WTC11 (cell line): ENCODE measurements around the gene CSF2. TPM values are rescaled to one million over a fixed set of nuclear protein-coding genes. Genes with fewer than 3 reads are reported as not detected.

Experiments used
- ATAC-seq: fragments of 200-7000 bp; cut with Tn5 transposase; 2 replicates; pipeline ENCODE4 v1.10.0; 2021; ENCODE audit warnings: mild to moderate bottlenecking, moderate library complexity
- CTCF ChIA-PET: fragments of 300-600 bp; sonication (Branson Sonifier 250); formaldehyde crosslinking; loops from one replicate; lab custom pipeline; 2021; ENCODE audit warnings: antibody characterized with exemption; lab: Charles Lee
- POLR2A ChIA-PET: fragments of 350-600 bp; sonication (Branson Sonifier 250); formaldehyde crosslinking; loops from one replicate; lab custom pipeline; 2021; ENCODE audit warnings: antibody characterized with exemption; lab: Charles Lee
- DNase-seq: peaks from one replicate; pipeline ENCODE4 v3.0.0; 2021; ENCODE audit warnings: low spot score
- H3K27ac Mint-ChIP-seq: 2 replicates; pipeline ENCODE4 v1.8.0; 2021; ENCODE audit warnings: mixed read lengths
- H3K27me3 Mint-ChIP-seq: 2 replicates; pipeline ENCODE4 v1.8.0; 2021; ENCODE audit warnings: low read depth, mild to moderate bottlenecking, moderate library complexity, mixed read lengths
- H3K36me3 Mint-ChIP-seq: 2 replicates; pipeline ENCODE4 v1.8.0; 2021; ENCODE audit warnings: mixed read lengths
- H3K4me1 Mint-ChIP-seq: 2 replicates; pipeline ENCODE4 v1.8.0; 2022; ENCODE audit warnings: mixed read lengths
- H3K4me3 Mint-ChIP-seq: 2 replicates; pipeline ENCODE4 v1.8.0; 2021; ENCODE audit warnings: mild to moderate bottlenecking, moderate library complexity, mixed read lengths
- H3K9me3 Mint-ChIP-seq: 2 replicates; pipeline ENCODE4 v1.8.0; 2021; ENCODE audit warnings: mixed read lengths
- ESRRA ChIP-seq: sonication (generic); formaldehyde crosslinking; IDR thresholded peaks from 2 replicates; pipeline ENCODE4 v1.8.1; 2022; ENCODE audit warnings: mild to moderate bottlenecking, missing genetic modification reagents, borderline replicate concordance
- KAT7 ChIP-seq: sonication (generic); formaldehyde crosslinking; IDR thresholded peaks from 2 replicates; pipeline ENCODE4 v1.8.1; 2023; ENCODE audit warnings: missing genetic modification reagents, mild to moderate bottlenecking, borderline replicate concordance
- MXD4 ChIP-seq: fragments of 250-450 bp; sonication (Bioruptor Pico); IDR thresholded peaks from 2 replicates; pipeline ENCODE4 v1.8.0; 2021; ENCODE audit warnings: mild to moderate bottlenecking, moderate library complexity, borderline replicate concordance
- MYBL2 ChIP-seq: sonication (generic); formaldehyde crosslinking; IDR thresholded peaks from 2 replicates; pipeline ENCODE4 v1.8.1; 2023; ENCODE audit warnings: mild to moderate bottlenecking, moderate library complexity, missing genetic modification reagents
- OVOL2 ChIP-seq: fragments of 250-450 bp; sonication (Bioruptor Pico); IDR thresholded peaks from 2 replicates; pipeline ENCODE4 v1.9.0; 2021; ENCODE audit warnings: mild to moderate bottlenecking, borderline replicate concordance
- TP53 ChIP-seq: sonication (generic); formaldehyde crosslinking; IDR thresholded peaks from 2 replicates; pipeline ENCODE4 v1.8.1; 2023; ENCODE audit warnings: mild to moderate bottlenecking, missing genetic modification reagents
- ZNF423 ChIP-seq: fragments of 250-450 bp; sonication (Bioruptor Pico); IDR thresholded peaks from 2 replicates; pipeline ENCODE4 v2.1.2; 2022; ENCODE audit warnings: mild to moderate bottlenecking, moderate library complexity
- total RNA-seq: library from RNA; stranded (reverse); gene quantifications from 3 replicates; pipeline ENCODE4 v1.2.3, GENCODE V29; 2021
- TF ChIP-seq, protein P1 (sequence below): sonication (generic); formaldehyde crosslinking; IDR thresholded peaks from 2 replicates; pipeline ENCODE4 v1.8.1; 2023; ENCODE audit warnings: mild to moderate bottlenecking, missing genetic modification reagents, moderate library complexity
- TF ChIP-seq, protein P2 (sequence below): sonication (generic); formaldehyde crosslinking; IDR thresholded peaks from 2 replicates; pipeline ENCODE4 v1.8.1; 2022; ENCODE audit warnings: mild to moderate bottlenecking, missing genetic modification reagents, moderate library complexity, borderline replicate concordance
- TF ChIP-seq, protein P3 (sequence below): sonication (generic); formaldehyde crosslinking; IDR thresholded peaks from 2 replicates; pipeline ENCODE4 v1.8.0; 2022; ENCODE audit warnings: mild to moderate bottlenecking, missing genetic modification reagents
- TF ChIP-seq, protein P4 (sequence below): sonication (generic); formaldehyde crosslinking; IDR thresholded peaks from 2 replicates; pipeline ENCODE4 v1.8.1; 2022; ENCODE audit warnings: missing genetic modification reagents, borderline replicate concordance
- TF ChIP-seq, protein P5 (sequence below): sonication (generic); formaldehyde crosslinking; IDR thresholded peaks from 2 replicates; pipeline ENCODE4 v1.8.1; 2023; ENCODE audit warnings: mild to moderate bottlenecking, missing genetic modification reagents

CSF2 gene
- total RNA-seq, 1 experiment from 2014 or later, result not detected

DNA sequence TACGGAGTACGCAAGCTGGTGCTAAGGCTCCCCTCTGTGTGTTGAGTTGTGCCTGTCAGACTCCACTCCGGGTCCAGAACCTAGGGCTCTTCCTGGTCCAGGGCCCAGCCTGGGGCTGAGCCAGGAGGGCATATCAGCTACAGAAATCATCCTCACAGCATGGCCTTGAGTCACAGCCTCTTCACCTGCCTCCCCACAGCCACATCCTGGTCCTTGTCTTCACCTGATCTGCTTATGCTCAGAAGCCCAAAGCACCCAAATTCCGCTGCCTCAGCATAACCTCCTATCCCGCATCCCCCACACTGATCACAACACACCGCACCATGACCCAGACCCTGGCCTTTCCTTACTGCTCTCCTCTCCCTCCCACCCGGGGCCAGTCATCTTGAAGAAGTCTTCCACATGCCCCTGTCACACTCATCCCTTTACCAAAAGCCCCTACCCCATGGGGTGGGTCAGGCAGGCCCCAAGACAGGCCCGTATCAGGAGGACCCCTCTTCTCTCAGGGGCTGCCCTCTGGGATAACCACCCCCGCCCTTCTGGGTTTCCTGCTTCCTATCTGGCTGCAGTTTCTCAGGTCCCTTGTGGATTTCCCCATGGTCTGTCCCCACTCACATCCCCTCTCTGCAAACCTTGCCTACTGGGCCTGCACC is 14.4 kb upstream of the CSF2 start (continued):
- TF ChIP-seq ZNF423 (CRISPR knock-in tag) (no peak), MXD4 (CRISPR knock-in tag) (no peak), ESRRA (CRISPR knock-in tag) (no peak)
- TF ChIP-seq, protein P1, sequence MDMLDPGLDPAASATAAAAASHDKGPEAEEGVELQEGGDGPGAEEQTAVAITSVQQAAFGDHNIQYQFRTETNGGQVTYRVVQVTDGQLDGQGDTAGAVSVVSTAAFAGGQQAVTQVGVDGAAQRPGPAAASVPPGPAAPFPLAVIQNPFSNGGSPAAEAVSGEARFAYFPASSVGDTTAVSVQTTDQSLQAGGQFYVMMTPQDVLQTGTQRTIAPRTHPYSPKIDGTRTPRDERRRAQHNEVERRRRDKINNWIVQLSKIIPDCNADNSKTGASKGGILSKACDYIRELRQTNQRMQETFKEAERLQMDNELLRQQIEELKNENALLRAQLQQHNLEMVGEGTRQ (CRISPR knock-in tag), result no peak
- TF ChIP-seq, protein P2, sequence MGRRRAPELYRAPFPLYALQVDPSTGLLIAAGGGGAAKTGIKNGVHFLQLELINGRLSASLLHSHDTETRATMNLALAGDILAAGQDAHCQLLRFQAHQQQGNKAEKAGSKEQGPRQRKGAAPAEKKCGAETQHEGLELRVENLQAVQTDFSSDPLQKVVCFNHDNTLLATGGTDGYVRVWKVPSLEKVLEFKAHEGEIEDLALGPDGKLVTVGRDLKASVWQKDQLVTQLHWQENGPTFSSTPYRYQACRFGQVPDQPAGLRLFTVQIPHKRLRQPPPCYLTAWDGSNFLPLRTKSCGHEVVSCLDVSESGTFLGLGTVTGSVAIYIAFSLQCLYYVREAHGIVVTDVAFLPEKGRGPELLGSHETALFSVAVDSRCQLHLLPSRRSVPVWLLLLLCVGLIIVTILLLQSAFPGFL (CRISPR knock-in tag), result no peak
- TF ChIP-seq, all 79 proteins: peak for 0

DNA sequence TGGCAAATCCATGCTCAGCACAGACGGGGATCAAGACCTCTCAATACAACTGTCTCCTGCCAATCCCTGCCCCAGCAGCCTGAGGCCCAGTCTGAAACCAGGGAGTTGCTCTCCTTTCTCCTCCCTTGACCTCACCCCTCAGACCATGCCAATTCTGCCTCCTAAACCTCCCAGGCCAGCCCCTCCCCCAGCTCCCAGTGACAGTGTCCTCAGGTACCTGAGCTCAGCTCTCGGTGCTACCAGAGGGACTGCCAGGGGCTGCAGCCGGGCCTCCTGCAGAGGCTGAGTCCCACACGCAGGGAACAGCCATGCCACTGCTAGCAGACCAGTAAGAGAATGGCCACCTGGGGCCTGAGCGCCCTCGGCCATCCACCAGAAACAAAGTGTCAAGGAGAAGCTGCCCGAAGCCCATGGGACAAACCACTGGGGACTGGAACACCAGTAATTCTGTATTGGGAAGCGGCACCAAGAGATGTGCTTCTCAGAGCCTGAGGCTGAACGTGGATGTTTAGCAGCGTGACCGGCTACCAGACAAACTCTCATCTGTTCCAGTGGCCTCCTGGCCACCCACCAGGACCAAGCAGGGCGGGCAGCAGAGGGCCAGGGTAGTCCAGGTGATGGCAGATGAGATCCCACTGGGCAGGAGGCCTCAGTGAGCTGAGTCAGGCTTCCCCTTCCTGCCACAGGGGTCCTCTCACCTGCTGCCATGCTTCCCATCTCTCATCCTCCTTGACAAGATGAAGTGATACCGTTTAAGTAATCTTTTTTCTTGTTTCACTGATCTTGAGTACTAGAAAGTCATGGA is 13.7 kb upstream of the CSF2 start:
- POLR2A ChIA-PET, result no interaction called here
- DNase-seq, result no peak

DNA sequence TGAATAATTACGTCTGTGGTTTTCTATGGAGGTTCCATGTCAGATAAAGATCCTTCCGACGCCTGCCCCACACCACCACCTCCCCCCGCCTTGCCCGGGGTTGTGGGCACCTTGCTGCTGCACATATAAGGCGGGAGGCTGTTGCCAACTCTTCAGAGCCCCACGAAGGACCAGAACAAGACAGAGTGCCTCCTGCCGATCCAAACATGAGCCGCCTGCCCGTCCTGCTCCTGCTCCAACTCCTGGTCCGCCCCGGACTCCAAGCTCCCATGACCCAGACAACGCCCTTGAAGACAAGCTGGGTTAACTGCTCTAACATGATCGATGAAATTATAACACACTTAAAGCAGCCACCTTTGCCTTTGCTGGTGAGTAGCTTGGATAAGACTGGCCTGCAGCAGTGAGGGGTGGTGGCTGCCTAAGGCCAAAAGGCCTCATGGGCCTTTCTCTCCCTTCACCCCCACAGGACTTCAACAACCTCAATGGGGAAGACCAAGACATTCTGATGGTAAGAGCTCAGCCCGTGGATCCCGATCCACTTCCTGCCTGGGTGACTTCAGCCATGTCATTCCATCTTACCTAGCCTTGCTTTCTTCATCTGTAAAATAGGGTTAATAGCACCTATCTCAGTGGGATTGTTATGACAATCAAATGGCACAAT is 13.0 kb upstream of the CSF2 start, which contains the start of gene IL3:
TSS of gene IL3 (plus strand) at position 155 of the 661 bp plus-strand sequence. CDS start at position 207, 52 bp downstream.
- Mint-ChIP-seq H3K27ac (no peak within 1 kb of the TSS), H3K9me3 (no peaks in the 10 kb centered on the region), H3K4me3 (no peak within 1 kb of the TSS), H3K4me1 (peaks cover 14% of the 10 kb centered on the region), H3K27me3 (no peaks in the 10 kb centered on the region), H3K36me3 (no peaks in the 10 kb centered on the region)
- no peak for TF ChIP-seq OVOL2
- TF ChIP-seq, protein P3, sequence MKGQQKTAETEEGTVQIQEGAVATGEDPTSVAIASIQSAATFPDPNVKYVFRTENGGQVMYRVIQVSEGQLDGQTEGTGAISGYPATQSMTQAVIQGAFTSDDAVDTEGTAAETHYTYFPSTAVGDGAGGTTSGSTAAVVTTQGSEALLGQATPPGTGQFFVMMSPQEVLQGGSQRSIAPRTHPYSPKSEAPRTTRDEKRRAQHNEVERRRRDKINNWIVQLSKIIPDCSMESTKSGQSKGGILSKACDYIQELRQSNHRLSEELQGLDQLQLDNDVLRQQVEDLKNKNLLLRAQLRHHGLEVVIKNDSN (CRISPR knock-in tag), result no peak
- ChIA-PET POLR2A (no interaction called here), CTCF (interaction anchor here (0.9 to 2.8 kb wide), 3 partner anchors 53 to 637 kb away, joined by 3 to 18 read pairs (median 4); no protein-coding TSS in a partner anchor)
- ATAC-seq, result no peak
- no peak for DNase-seq

More for the DNA sequence above, 13.7 kb upstream of the CSF2 start:
- Mint-ChIP-seq H3K4me3 (no peak overlapping the region), H3K36me3 (no peaks in the 10 kb centered on the region), H3K4me1 (peaks cover 12% of the 10 kb centered on the region), H3K9me3 (no peaks in the 10 kb centered on the region), H3K27ac (no peak overlapping the region), H3K27me3 (no peaks in the 10 kb centered on the region)
- CTCF ChIA-PET, result no interaction called here
- TF ChIP-seq TP53 (no peak), MYBL2 (no peak), KAT7 (CRISPR knock-in tag) (no peak), OVOL2 (no peak)
- TF ChIP-seq, protein P4, sequence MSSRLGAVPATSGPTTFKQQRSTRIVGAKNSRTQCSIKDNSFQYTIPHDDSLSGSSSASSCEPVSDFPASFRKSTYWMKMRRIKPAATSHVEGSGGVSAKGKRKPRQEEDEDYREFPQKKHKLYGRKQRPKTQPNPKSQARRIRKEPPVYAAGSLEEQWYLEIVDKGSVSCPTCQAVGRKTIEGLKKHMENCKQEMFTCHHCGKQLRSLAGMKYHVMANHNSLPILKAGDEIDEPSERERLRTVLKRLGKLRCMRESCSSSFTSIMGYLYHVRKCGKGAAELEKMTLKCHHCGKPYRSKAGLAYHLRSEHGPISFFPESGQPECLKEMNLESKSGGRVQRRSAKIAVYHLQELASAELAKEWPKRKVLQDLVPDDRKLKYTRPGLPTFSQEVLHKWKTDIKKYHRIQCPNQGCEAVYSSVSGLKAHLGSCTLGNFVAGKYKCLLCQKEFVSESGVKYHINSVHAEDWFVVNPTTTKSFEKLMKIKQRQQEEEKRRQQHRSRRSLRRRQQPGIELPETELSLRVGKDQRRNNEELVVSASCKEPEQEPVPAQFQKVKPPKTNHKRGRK (CRISPR knock-in tag), result no peak
- TF ChIP-seq, protein P5, sequence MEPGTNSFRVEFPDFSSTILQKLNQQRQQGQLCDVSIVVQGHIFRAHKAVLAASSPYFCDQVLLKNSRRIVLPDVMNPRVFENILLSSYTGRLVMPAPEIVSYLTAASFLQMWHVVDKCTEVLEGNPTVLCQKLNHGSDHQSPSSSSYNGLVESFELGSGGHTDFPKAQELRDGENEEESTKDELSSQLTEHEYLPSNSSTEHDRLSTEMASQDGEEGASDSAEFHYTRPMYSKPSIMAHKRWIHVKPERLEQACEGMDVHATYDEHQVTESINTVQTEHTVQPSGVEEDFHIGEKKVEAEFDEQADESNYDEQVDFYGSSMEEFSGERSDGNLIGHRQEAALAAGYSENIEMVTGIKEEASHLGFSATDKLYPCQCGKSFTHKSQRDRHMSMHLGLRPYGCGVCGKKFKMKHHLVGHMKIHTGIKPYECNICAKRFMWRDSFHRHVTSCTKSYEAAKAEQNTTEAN (CRISPR knock-in tag), result no peak
- no peak for ATAC-seq
